ENCODE results near the gene BARHL1. TPM values are rescaled to one million over a fixed set of nuclear protein-coding genes. Genes with fewer than 3 reads are reported as not detected.

Gene BARHL1
- polyA plus RNA-seq, 1 donor from 2014 or later: not detected

- Histone ChIP-seq H3K9me3 (ENCODE audit: low read length) (no peaks in the 10 kb centered on the region), H3K9ac (ENCODE audit: low read length) (no peak overlapping the region), H3K27me3 (ENCODE audit: insufficient read depth, low read depth, low read length) (no peaks in the 10 kb centered on the region), H3K9me2 (ENCODE audit: insufficient read depth, low read length) (no peaks in the 10 kb centered on the region), H3K79me2 (replicated peaks; ENCODE audit: insufficient read depth, low read length) (no peaks in the 10 kb centered on the region), H3F3A (ENCODE audit: insufficient read depth, low read length, poor library complexity, severe bottlenecking) (no peaks in the 10 kb centered on the region), H4K20me1 (ENCODE audit: insufficient read depth) (no peaks in the 10 kb centered on the region), H3K4me2 (ENCODE audit: low read length) (no peak overlapping the region), H3K4me3 (ENCODE audit: low read length) (no peak overlapping the region), H3K27ac (ENCODE audit: low read length) (no peak overlapping the region), H2AFZ (ENCODE audit: low read depth, low read length) (no peak overlapping the region), H3K36me3 (ENCODE audit: insufficient read depth, low read length) (peaks cover 3% of the 10 kb centered on the region)
- TF ChIP-seq CTCF (IDR thresholded peaks at IDR 0.05; ENCODE audit: poor library complexity, severe bottlenecking) (no peak), EP300 (conservative IDR thresholded peaks at IDR 0.05; ENCODE audit: poor library complexity, severe bottlenecking) (no peak), REST (IDR thresholded peaks at IDR 0.05; ENCODE audit: borderline replicate concordance) (no peak), SMC3 (conservative IDR thresholded peaks at IDR 0.05; ENCODE audit: poor library complexity) (no peak), MXI1 (conservative IDR thresholded peaks at IDR 0.05; ENCODE audit: poor library complexity, severe bottlenecking) (no peak), EZH2 (IDR thresholded peaks at IDR 0.05; ENCODE audit: borderline replicate concordance, insufficient read depth, low read length, poor library complexity, severe bottlenecking) (no peak), RAD21 (conservative IDR thresholded peaks at IDR 0.05) (no peak)
Measured at GRCh38 chr9:132616725-132617124, 34.3 kb downstream of the BARHL1 start.

GRCh38 chr9:132622159-132622558 is 39.8 kb downstream of the BARHL1 start:
- Histone ChIP-seq H3K27me3 (ENCODE audit: insufficient read depth, low read depth, low read length) (no peaks in the 10 kb centered on the region), H3K4me2 (ENCODE audit: low read length) (no peak overlapping the region), H2AFZ (ENCODE audit: low read depth, low read length) (no peak overlapping the region), H3K27ac (ENCODE audit: low read length) (no peak overlapping the region), H3K79me2 (replicated peaks; ENCODE audit: insufficient read depth, low read length) (no peaks in the 10 kb centered on the region), H3K9me2 (ENCODE audit: insufficient read depth, low read length) (no peaks in the 10 kb centered on the region), H3K4me3 (ENCODE audit: low read length) (no peak overlapping the region), H3F3A (ENCODE audit: insufficient read depth, low read length, poor library complexity, severe bottlenecking) (no peaks in the 10 kb centered on the region), H3K36me3 (ENCODE audit: insufficient read depth, low read length) (no peaks in the 10 kb centered on the region), H4K20me1 (ENCODE audit: insufficient read depth) (no peaks in the 10 kb centered on the region), H3K9ac (ENCODE audit: low read length) (no peak overlapping the region), H3K9me3 (ENCODE audit: low read length) (no peaks in the 10 kb centered on the region)
- TF ChIP-seq POLR2AphosphoS5 (IDR thresholded peaks at IDR 0.05) (no peak), SMC3 (conservative IDR thresholded peaks at IDR 0.05; ENCODE audit: poor library complexity) (no peak), CTCF (IDR thresholded peaks at IDR 0.05; ENCODE audit: poor library complexity, severe bottlenecking) (no peak), RAD21 (conservative IDR thresholded peaks at IDR 0.05) (no peak), EZH2 (IDR thresholded peaks at IDR 0.05; ENCODE audit: borderline replicate concordance, insufficient read depth, low read length, poor library complexity, severe bottlenecking) (no peak), REST (IDR thresholded peaks at IDR 0.05; ENCODE audit: borderline replicate concordance) (no peak), TAF1 (IDR thresholded peaks at IDR 0.05; ENCODE audit: low read depth) (no peak), EP300 (conservative IDR thresholded peaks at IDR 0.05; ENCODE audit: poor library complexity, severe bottlenecking) (no peak), MXI1 (conservative IDR thresholded peaks at IDR 0.05; ENCODE audit: poor library complexity, severe bottlenecking) (no peak)

Measured in neural cell (in vitro differentiated cells).